GM19099 (cell line): ENCODE results near the gene ESYT2.

Experiments
- POLR2A ChIP-seq: IDR thresholded peaks from 3 replicates; pipeline ENCODE4 v1.6.1; 2011; ENCODE audit warnings: low read depth; ENCODE audit not compliant: insufficient read length; ENCODE audit errors: extremely low read depth

The ESYT2 gene

GRCh38 chr7:158861004-158861787 is 31.9 kb upstream of the ESYT2 start:
- TF ChIP-seq POLR2A, result no peak

GRCh38 chr7:158860394-158860793 is 31.1 kb upstream of the ESYT2 start:
- no peak for TF ChIP-seq POLR2A

- TF ChIP-seq POLR2A, result no peak
Measured at GRCh38 chr7:158858592-158859503, 29.5 kb upstream of the ESYT2 start.

- no peak for TF ChIP-seq POLR2A
Measured at GRCh38 chr7:158856883-158857668, 27.8 kb upstream of the ESYT2 start.

GRCh38 chr7:158854681-158855081 is 25.4 kb upstream of the ESYT2 start:
- TF ChIP-seq POLR2A, result no peak

GRCh38 chr7:158850545-158851102 is 21.3 kb upstream of the ESYT2 start:
- no peak for TF ChIP-seq POLR2A

- no peak for TF ChIP-seq POLR2A
Measured at GRCh38 chr7:158849768-158850544, 20.6 kb upstream of the ESYT2 start.

- TF ChIP-seq POLR2A, result no peak
Measured at GRCh38 chr7:158849442-158849767, 20.1 kb upstream of the ESYT2 start.

- no peak for TF ChIP-seq POLR2A
Measured at GRCh38 chr7:158847451-158847866, 18.1 kb upstream of the ESYT2 start.

- TF ChIP-seq POLR2A, result no peak
Measured at GRCh38 chr7:158846304-158846703, 17.0 kb upstream of the ESYT2 start.

GRCh38 chr7:158843771-158844170 is 14.5 kb upstream of the ESYT2 start:
- no peak for TF ChIP-seq POLR2A

GRCh38 chr7:158842486-158842885 is 13.2 kb upstream of the ESYT2 start:
- TF ChIP-seq POLR2A, result no peak

- TF ChIP-seq POLR2A, result no peak
Measured at GRCh38 chr7:158840604-158841003, 11.3 kb upstream of the ESYT2 start.
